HepG2 (cell line): ENCODE results near the gene CD86. TPM values are rescaled to one million over a fixed set of nuclear protein-coding genes. Genes with fewer than 3 reads are reported as not detected.

Source experiments
- ATAC-seq: fragments of 200-7000 bp; cut with Tn5 transposase; 3 replicates; pipeline ENCODE4 v1.9.1; 2020; ENCODE audit warnings: mild to moderate bottlenecking, moderate library complexity
- BruUV-seq: library from RNA; stranded (reverse); fragments of 400-500 nt; replicated peaks from 2 replicates; lab custom pipeline; 2021; lab: Mats Ljungman, UMichigan
- CTCF ChIA-PET: fragments of 300-600 bp; formaldehyde crosslinking; extraction: SDS; loops from one replicate; lab custom pipeline; 2021; ENCODE audit warnings: low total read pairs, inconsistent platforms, low intra/inter-chr PET ratio; lab: Yijun Ruan, JAX
- POLR2A ChIA-PET: fragments of 350-600 bp; sonication (Branson Sonifier 250); formaldehyde crosslinking; loops from one replicate; lab custom pipeline; 2020; ENCODE audit warnings: antibody characterized with exemption, inconsistent platforms; lab: Yijun Ruan, JAX
- DNase-seq: peaks from one replicate; pipeline ENCODE4 v3.0.0-alpha.2; 2015; ENCODE audit warnings: low spot score
- FAIRE-seq: peaks from 3 replicates; lab custom pipeline; 2011; peaks lifted over from hg19 to GRCh38; lab: Jason Lieb, UNC
- H2AFZ ChIP-seq: one replicate; pipeline ENCODE4 v1.6.1; 2011; ENCODE audit warnings: low read length, inconsistent platforms
- H3K27ac ChIP-seq: fragments of 300-600 bp; 3 replicates; pipeline ENCODE4 v1.8.0; 2011; ENCODE audit warnings: mixed run types, mild to moderate bottlenecking, mixed read lengths, low read length, inconsistent platforms; ENCODE audit not compliant: insufficient read depth; ENCODE audit errors: extremely low read length
- H3K27me3 ChIP-seq, 2 experiments: fragments of 200-600 bp in 1 of 2; 2 replicates in 1 of 2; 3 replicates in 1 of 2; pipeline versions ENCODE4 v1.6.0 to v1.8.0; 2011; ENCODE audit warnings: low read length in 2 of 2, mild to moderate bottlenecking in 2 of 2, moderate library complexity in 2 of 2, inconsistent platforms in 1 of 2; ENCODE audit not compliant: insufficient read depth in 2 of 2, control insufficient read depth in 1 of 2
- H3K36me3 ChIP-seq, 2 experiments: fragments of 200-600 bp in 1 of 2; replicated peaks in 1 of 2; 2 replicates in 1 of 2; 3 replicates in 1 of 2; pipeline versions ENCODE4 v1.5.1 to v1.8.0; 2011; ENCODE audit warnings: low read length in 2 of 2, inconsistent platforms in 1 of 2; ENCODE audit not compliant: insufficient read depth in 2 of 2, control insufficient read depth in 1 of 2
- H3K4me1 ChIP-seq: 2 replicates; pipeline ENCODE4 v1.5.1; 2012; ENCODE audit warnings: low read length, inconsistent platforms; ENCODE audit not compliant: insufficient read depth
- H3K4me2 ChIP-seq: 2 replicates; pipeline ENCODE4 v1.6.0; 2011; ENCODE audit warnings: low read depth, low read length, inconsistent platforms
- H3K4me3 ChIP-seq, 3 experiments: fragments of 200-600 bp in 1 of 3; sonication (generic), shearing (Covaris generic) in 1 of 3; replicated peaks in 1 of 3; 2 replicates each; pipeline ENCODE4 v1.5.1; 2011 to 2016; ENCODE audit warnings: low read length in 3 of 3, inconsistent platforms in 2 of 3, low read depth in 2 of 3, mild to moderate bottlenecking in 2 of 3, control low read depth in 1 of 3, mixed read lengths in 1 of 3; ENCODE audit not compliant: insufficient read depth in 1 of 3
- H3K79me2 ChIP-seq: one replicate; pipeline ENCODE4 v1.6.1; 2011; ENCODE audit warnings: low read length, inconsistent platforms; ENCODE audit not compliant: insufficient read depth
- H3K9ac ChIP-seq: 2 replicates; pipeline ENCODE4 v1.6.0; 2011; ENCODE audit warnings: mild to moderate bottlenecking, low read depth, low read length, inconsistent platforms; ENCODE audit not compliant: insufficient read depth
- H3K9me3 ChIP-seq: 2 replicates; pipeline ENCODE4 v1.5.1; 2012; ENCODE audit warnings: mild to moderate bottlenecking, low read length
- H4K20me1 ChIP-seq: 2 replicates; pipeline ENCODE4 v1.6.0; 2011; ENCODE audit warnings: inconsistent platforms, mild to moderate bottlenecking, low read length, moderate library complexity; ENCODE audit not compliant: insufficient read depth
- CEBPG ChIP-seq: IDR thresholded peaks from 2 replicates; pipeline ENCODE4 v1.6.1; 2016
- CREM ChIP-seq, 2 experiments: sonication (generic) in 1 of 2; formaldehyde crosslinking in 1 of 2; IDR thresholded peaks; 2 replicates each; pipeline versions ENCODE4 v1.4.0 to v1.6.1; 2016 to 2020; ENCODE audit warnings: antibody characterized with exemption in 1 of 2, mild to moderate bottlenecking in 1 of 2, missing genetic modification reagents in 1 of 2
- DNMT3B ChIP-seq: conservative IDR thresholded peaks from 2 replicates; pipeline ENCODE4 v1.6.1; 2016; ENCODE audit warnings: missing biosample characterization, control low read depth
- HNRNPK ChIP-seq: fragments of 200-400 bp; formaldehyde crosslinking; IDR thresholded peaks from 2 replicates; pipeline ENCODE4 v1.6.1; 2018; ENCODE audit warnings: low read length, low read depth, moderate library complexity, mild to moderate bottlenecking; ENCODE audit not compliant: poor library complexity, severe bottlenecking
- IRF2 ChIP-seq: IDR thresholded peaks from 2 replicates; pipeline ENCODE4 v1.6.1; 2018; ENCODE audit warnings: missing genetic modification reagents, missing compliant biosample characterization
- NFKB2 ChIP-seq: sonication (generic); formaldehyde crosslinking; IDR thresholded peaks from 2 replicates; pipeline ENCODE4 v1.4.0; 2020; ENCODE audit warnings: missing genetic modification reagents, borderline replicate concordance
- NFYC ChIP-seq: IDR thresholded peaks from 2 replicates; pipeline ENCODE4 v1.6.1; 2016; ENCODE audit warnings: missing genetic modification reagents, missing compliant biosample characterization
- SMC3 ChIP-seq: IDR thresholded peaks from 2 replicates; pipeline ENCODE4 v1.6.1; 2011; ENCODE audit warnings: low read length, improper control_type of control experiment
- SMYD3 ChIP-seq: sonication (generic); formaldehyde crosslinking; IDR thresholded peaks from 2 replicates; pipeline ENCODE4 v1.8.1; 2023; ENCODE audit warnings: mild to moderate bottlenecking, missing genetic modification reagents
- SRSF1 ChIP-seq: fragments of 200-400 bp; formaldehyde crosslinking; optimal IDR thresholded peaks from 2 replicates; pipeline ENCODE3; 2017; ENCODE audit warnings: mild to moderate bottlenecking, low read depth, low read length, moderate library complexity
- ZBTB20 ChIP-seq: sonication (generic); formaldehyde crosslinking; IDR thresholded peaks from 2 replicates; pipeline ENCODE4 v1.8.1; 2023; ENCODE audit warnings: missing genetic modification reagents, low read depth, mild to moderate bottlenecking, borderline replicate concordance
- ZNF101 ChIP-seq: sonication (generic); formaldehyde crosslinking; IDR thresholded peaks from 2 replicates; pipeline ENCODE4 v1.4.0; 2020; ENCODE audit warnings: mild to moderate bottlenecking, low read depth, missing genetic modification reagents, borderline replicate concordance
- ZNF136 ChIP-seq: sonication (generic); formaldehyde crosslinking; IDR thresholded peaks from 2 replicates; pipeline ENCODE4 v1.8.1; 2022; ENCODE audit warnings: low read depth, mild to moderate bottlenecking, moderate library complexity, missing genetic modification reagents
- ZNF512 ChIP-seq: sonication (generic); formaldehyde crosslinking; IDR thresholded peaks from 2 replicates; pipeline ENCODE4 v1.4.0; 2020; ENCODE audit warnings: mild to moderate bottlenecking, missing genetic modification reagents
- WGBS: methylation state at CpG from one replicate; pipeline ENCODE4 v1.1.6; 2017; ENCODE audit warnings: low lambda C conversion rate; 5-methylcytosine and 5-hydroxymethylcytosine counted together
- in situ Hi-C: cut with HindIII; loops from 2 replicates; pipeline ENCODE4 v1.10.0; 2017; ENCODE audit warnings: low pct_unique_long_range_greater_than_20kb; ENCODE audit not compliant: extremely low pct_ligation_motif_present
- intact Hi-C: fragments of 100-400 bp; cut with micrococcal nuclease; formaldehyde crosslinking; loops from one replicate; pipeline ENCODE4 v1.10.0; 2022; ENCODE audit not compliant: unreplicated experiment
- polyA plus RNA-seq, 8 experiments: library from polyadenylated mRNA; depleted of rRNA in 3 of 8; stranded (reverse) in 7 of 8; unstranded in 1 of 8; fragments of >200 nt; fragmentation: Illumina TruSeq in 4 of 8; extraction: Trizol in 4 of 8; gene quantifications; 2 replicates each; pipeline versions ENCODE4 v1.2.1 to v1.2.3, GENCODE V29; 2011 to 2016; ENCODE audit warnings: low read depth in 4 of 8, missing spikeins in 1 of 8, mixed read lengths in 1 of 8; ENCODE audit not compliant: insufficient read depth in 1 of 8
- total RNA-seq, 5 experiments: library from RNA; depleted of rRNA; stranded (reverse); fragments of >200 nt; fragmentation: Illumina TruSeq; extraction: Trizol; gene quantifications; 2 replicates each; pipeline ENCODE4 v1.2.3, GENCODE V29; 2016; ENCODE audit warnings: low read depth in 1 of 5

The CD86 gene
- total and polyA plus RNA-seq, 2 of the 13 experiments (the other 11 are each of a cell fraction or from before 2014, with no cell fraction given): not detected

GRCh38 chr3:122084799-122085198 lies 29.6 kb downstream of the CD86 start:
- ATAC-seq (no peak), DNase-seq (no peak), FAIRE-seq (no peak)
- CTCF ChIA-PET: no interaction called here
- no peaks in the 10 kb centered on the region for H4K20me1 ChIP-seq
- H3K9ac ChIP-seq: no peak overlapping the region
- no peaks in the 10 kb centered on the region for H3K36me3 ChIP-seq
- BruUV-seq: no TSS peak
- intact Hi-C loops (no loop called here), in situ Hi-C loops (no loop called here)
- no peak overlapping the region for H3K4me3 ChIP-seq
- peaks cover 0 to 25% of the 10 kb centered on the region in 2 experiments; a peak in 2 of 5 replicates for H3K27me3 ChIP-seq
- no peaks in the 10 kb centered on the region for H3K4me1 ChIP-seq
- no peak overlapping the region for H2AFZ ChIP-seq
- H3K27ac ChIP-seq: no peak overlapping the region
- no peaks in the 10 kb centered on the region for H3K9me3 ChIP-seq
- POLR2A ChIA-PET: no interaction called here
- no peak overlapping the region for H3K4me2 ChIP-seq
- WGBS: 0% methylated on average over 2 of the region's 2 CpGs
- TF ChIP-seq SMC3 (no peak), ZNF512 (CRISPR knock-in tag) (no peak), ZNF136 (CRISPR knock-in tag) (no peak), ZBTB20 (no peak), ZNF101 (CRISPR knock-in tag) (no peak), NFYC (CRISPR knock-in tag) (no peak), CEBPG (CRISPR knock-in tag) (no peak), HNRNPK (no peak), SMYD3 (CRISPR knock-in tag) (no peak), CREM (IDR thresholded peaks at IDR 0.05) (no peak), CREM (CRISPR knock-in tag; IDR thresholded peaks at IDR 0.05) (no peak), SRSF1 (no peak), NFKB2 (CRISPR knock-in tag) (no peak), DNMT3B (CRISPR knock-in tag) (no peak), IRF2 (CRISPR knock-in tag) (no peak)
- H3K79me2 ChIP-seq: no peaks in the 10 kb centered on the region
